WTC11 (cell line): ENCODE results near the gene KAT2B. TPM values are rescaled to one million over a fixed set of nuclear protein-coding genes. Genes with fewer than 3 reads are reported as not detected.
A peak's percentile ranks its signal among the peaks of the same experiment; 100 is the strongest.

Experiments used
- ATAC-seq: fragments of 200-7000 bp; cut with Tn5 transposase; 2 replicates; pipeline ENCODE4 v1.10.0; 2021; ENCODE audit warnings: mild to moderate bottlenecking, moderate library complexity
- CTCF ChIA-PET: fragments of 300-600 bp; sonication (Branson Sonifier 250); formaldehyde crosslinking; loops from one replicate; lab custom pipeline; 2021; ENCODE audit warnings: antibody characterized with exemption; lab: Charles Lee
- POLR2A ChIA-PET: fragments of 350-600 bp; sonication (Branson Sonifier 250); formaldehyde crosslinking; loops from one replicate; lab custom pipeline; 2021; ENCODE audit warnings: antibody characterized with exemption; lab: Charles Lee
- DNase-seq: peaks from one replicate; pipeline ENCODE4 v3.0.0; 2021; ENCODE audit warnings: low spot score
- H3K27ac Mint-ChIP-seq: 2 replicates; pipeline ENCODE4 v1.8.0; 2021; ENCODE audit warnings: mixed read lengths
- H3K27me3 Mint-ChIP-seq: 2 replicates; pipeline ENCODE4 v1.8.0; 2021; ENCODE audit warnings: low read depth, mild to moderate bottlenecking, moderate library complexity, mixed read lengths
- H3K36me3 Mint-ChIP-seq: 2 replicates; pipeline ENCODE4 v1.8.0; 2021; ENCODE audit warnings: mixed read lengths
- H3K4me1 Mint-ChIP-seq: 2 replicates; pipeline ENCODE4 v1.8.0; 2022; ENCODE audit warnings: mixed read lengths
- H3K4me3 Mint-ChIP-seq: 2 replicates; pipeline ENCODE4 v1.8.0; 2021; ENCODE audit warnings: mild to moderate bottlenecking, moderate library complexity, mixed read lengths
- H3K9me3 Mint-ChIP-seq: 2 replicates; pipeline ENCODE4 v1.8.0; 2021; ENCODE audit warnings: mixed read lengths
- ATF1 ChIP-seq: sonication (generic); formaldehyde crosslinking; IDR thresholded peaks from 2 replicates; pipeline ENCODE4 v1.8.1; 2023; ENCODE audit warnings: mild to moderate bottlenecking, moderate library complexity, missing genetic modification reagents
- CREM ChIP-seq: sonication (generic); formaldehyde crosslinking; IDR thresholded peaks from 2 replicates; pipeline ENCODE4 v1.8.1; 2022; ENCODE audit warnings: mild to moderate bottlenecking, missing genetic modification reagents, moderate library complexity
- ELF4 ChIP-seq: sonication (generic); formaldehyde crosslinking; IDR thresholded peaks from 2 replicates; pipeline ENCODE4 v1.8.1; 2022; ENCODE audit warnings: low read depth, mild to moderate bottlenecking, moderate library complexity, missing genetic modification reagents
- ERG ChIP-seq: fragments of 250-450 bp; sonication (Bioruptor Pico); IDR thresholded peaks from 2 replicates; pipeline ENCODE4 v1.8.0; 2021; ENCODE audit warnings: mild to moderate bottlenecking
- FOXP1 ChIP-seq: sonication (generic); formaldehyde crosslinking; IDR thresholded peaks from 2 replicates; pipeline ENCODE4 v1.8.0; 2022; ENCODE audit warnings: missing genetic modification reagents, mild to moderate bottlenecking, moderate library complexity, borderline replicate concordance
- FOXP4 ChIP-seq: sonication (generic); formaldehyde crosslinking; IDR thresholded peaks from 2 replicates; pipeline ENCODE4 v1.8.0; 2022; ENCODE audit warnings: mild to moderate bottlenecking, missing genetic modification reagents
- HMGA2 ChIP-seq: fragments of 250-450 bp; sonication (Bioruptor Pico); IDR thresholded peaks from 2 replicates; pipeline ENCODE4 v1.4.0; 2021; ENCODE audit warnings: mild to moderate bottlenecking, moderate library complexity
- JAZF1 ChIP-seq: fragments of 250-450 bp; sonication (Bioruptor Pico); IDR thresholded peaks from 2 replicates; pipeline ENCODE4 v1.9.0; 2021; ENCODE audit warnings: moderate library complexity, mild to moderate bottlenecking, inconsistent platforms
- PRDM15 ChIP-seq: sonication (generic); formaldehyde crosslinking; IDR thresholded peaks from 2 replicates; pipeline ENCODE4 v1.8.0; 2022; ENCODE audit warnings: missing genetic modification reagents
- SP1 ChIP-seq: sonication (generic); formaldehyde crosslinking; conservative IDR thresholded peaks from 2 replicates; pipeline ENCODE4 v1.8.1; 2022; ENCODE audit warnings: missing genetic modification reagents
- TEAD1 ChIP-seq: sonication (generic); formaldehyde crosslinking; IDR thresholded peaks from 2 replicates; pipeline ENCODE4 v1.8.0; 2022; ENCODE audit warnings: mild to moderate bottlenecking, missing genetic modification reagents
- TEAD4 ChIP-seq: sonication (generic); formaldehyde crosslinking; IDR thresholded peaks from 2 replicates; pipeline ENCODE4 v1.8.0; 2022; ENCODE audit warnings: mild to moderate bottlenecking, missing genetic modification reagents
- TP53 ChIP-seq: sonication (generic); formaldehyde crosslinking; IDR thresholded peaks from 2 replicates; pipeline ENCODE4 v1.8.1; 2023; ENCODE audit warnings: mild to moderate bottlenecking, missing genetic modification reagents
- USF2 ChIP-seq: sonication (generic); formaldehyde crosslinking; IDR thresholded peaks from 2 replicates; pipeline ENCODE4 v1.8.1; 2023; ENCODE audit warnings: mild to moderate bottlenecking, missing genetic modification reagents, moderate library complexity
- ZNF219 ChIP-seq: sonication (generic); formaldehyde crosslinking; IDR thresholded peaks from 2 replicates; pipeline ENCODE4 v1.8.0; 2023; ENCODE audit warnings: missing genetic modification reagents, mild to moderate bottlenecking, borderline replicate concordance
- ZNF232 ChIP-seq: sonication (generic); formaldehyde crosslinking; IDR thresholded peaks from 2 replicates; pipeline ENCODE4 v1.8.0; 2022; ENCODE audit warnings: mild to moderate bottlenecking, missing genetic modification reagents
- ZNF263 ChIP-seq: sonication (generic); formaldehyde crosslinking; IDR thresholded peaks from 2 replicates; pipeline ENCODE4 v1.8.1; 2022; ENCODE audit warnings: low read depth, mild to moderate bottlenecking, moderate library complexity, missing genetic modification reagents
- ZNF416 ChIP-seq: fragments of 250-450 bp; sonication (Bioruptor Pico); IDR thresholded peaks from 2 replicates; pipeline ENCODE4 v1.9.0; 2021; ENCODE audit warnings: mild to moderate bottlenecking, inconsistent platforms
- ZNF423 ChIP-seq: fragments of 250-450 bp; sonication (Bioruptor Pico); IDR thresholded peaks from 2 replicates; pipeline ENCODE4 v2.1.2; 2022; ENCODE audit warnings: mild to moderate bottlenecking, moderate library complexity
- total RNA-seq: library from RNA; stranded (reverse); gene quantifications from 3 replicates; pipeline ENCODE4 v1.2.3, GENCODE V29; 2021
- TF ChIP-seq, protein P1 (sequence below): sonication (generic); formaldehyde crosslinking; IDR thresholded peaks from 2 replicates; pipeline ENCODE4 v1.8.0; 2023; ENCODE audit warnings: mild to moderate bottlenecking, missing genetic modification reagents
- TF ChIP-seq, protein P2 (sequence below): sonication (generic); formaldehyde crosslinking; IDR thresholded peaks from 2 replicates; pipeline ENCODE4 v1.8.1; 2022; ENCODE audit warnings: mild to moderate bottlenecking, moderate library complexity, missing genetic modification reagents
- TF ChIP-seq, protein P3 (sequence below): sonication (generic); formaldehyde crosslinking; IDR thresholded peaks from 2 replicates; pipeline ENCODE4 v1.8.0; 2022; ENCODE audit warnings: mild to moderate bottlenecking, missing genetic modification reagents

Gene KAT2B
- total RNA-seq, 1 experiment from 2014 or later = 2.7 TPM

- Mint-ChIP-seq H3K9me3 (no peaks in the 10 kb centered on the region), H3K36me3 (no peaks in the 10 kb centered on the region), H3K27me3 (peaks cover 14% of the 10 kb centered on the region), H3K27ac (no peak overlapping the region), H3K4me3 (no peak overlapping the region), H3K4me1 (peaks cover 46% of the 10 kb centered on the region)
- DNase-seq (no peak), ATAC-seq (no peak)
- TF ChIP-seq, protein P1, sequence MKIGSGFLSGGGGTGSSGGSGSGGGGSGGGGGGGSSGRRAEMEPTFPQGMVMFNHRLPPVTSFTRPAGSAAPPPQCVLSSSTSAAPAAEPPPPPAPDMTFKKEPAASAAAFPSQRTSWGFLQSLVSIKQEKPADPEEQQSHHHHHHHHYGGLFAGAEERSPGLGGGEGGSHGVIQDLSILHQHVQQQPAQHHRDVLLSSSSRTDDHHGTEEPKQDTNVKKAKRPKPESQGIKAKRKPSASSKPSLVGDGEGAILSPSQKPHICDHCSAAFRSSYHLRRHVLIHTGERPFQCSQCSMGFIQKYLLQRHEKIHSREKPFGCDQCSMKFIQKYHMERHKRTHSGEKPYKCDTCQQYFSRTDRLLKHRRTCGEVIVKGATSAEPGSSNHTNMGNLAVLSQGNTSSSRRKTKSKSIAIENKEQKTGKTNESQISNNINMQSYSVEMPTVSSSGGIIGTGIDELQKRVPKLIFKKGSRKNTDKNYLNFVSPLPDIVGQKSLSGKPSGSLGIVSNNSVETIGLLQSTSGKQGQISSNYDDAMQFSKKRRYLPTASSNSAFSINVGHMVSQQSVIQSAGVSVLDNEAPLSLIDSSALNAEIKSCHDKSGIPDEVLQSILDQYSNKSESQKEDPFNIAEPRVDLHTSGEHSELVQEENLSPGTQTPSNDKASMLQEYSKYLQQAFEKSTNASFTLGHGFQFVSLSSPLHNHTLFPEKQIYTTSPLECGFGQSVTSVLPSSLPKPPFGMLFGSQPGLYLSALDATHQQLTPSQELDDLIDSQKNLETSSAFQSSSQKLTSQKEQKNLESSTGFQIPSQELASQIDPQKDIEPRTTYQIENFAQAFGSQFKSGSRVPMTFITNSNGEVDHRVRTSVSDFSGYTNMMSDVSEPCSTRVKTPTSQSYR (CRISPR knock-in tag) = no peak
- TF ChIP-seq ZNF263 (no peak), ELF4 (CRISPR knock-in tag) (no peak), ZNF219 (CRISPR knock-in tag) (no peak), CREM (no peak), TEAD1 (CRISPR knock-in tag) (no peak), FOXP1 (CRISPR knock-in tag) (no peak), SP1 (CRISPR knock-in tag) (no peak), ERG (CRISPR knock-in tag) (no peak), TP53 (CRISPR knock-in tag) (no peak), PRDM15 (CRISPR knock-in tag) (no peak), HMGA2 (CRISPR knock-in tag) (no peak)
- TF ChIP-seq, protein P2, sequence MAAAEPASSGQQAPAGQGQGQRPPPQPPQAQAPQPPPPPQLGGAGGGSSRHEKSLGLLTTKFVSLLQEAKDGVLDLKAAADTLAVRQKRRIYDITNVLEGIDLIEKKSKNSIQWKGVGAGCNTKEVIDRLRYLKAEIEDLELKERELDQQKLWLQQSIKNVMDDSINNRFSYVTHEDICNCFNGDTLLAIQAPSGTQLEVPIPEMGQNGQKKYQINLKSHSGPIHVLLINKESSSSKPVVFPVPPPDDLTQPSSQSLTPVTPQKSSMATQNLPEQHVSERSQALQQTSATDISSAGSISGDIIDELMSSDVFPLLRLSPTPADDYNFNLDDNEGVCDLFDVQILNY (CRISPR knock-in tag) = no peak
- CTCF ChIA-PET = interaction anchor here (1.2 kb wide), 1 partner anchor 34 kb away, joined by 3 read pairs; no protein-coding TSS in a partner anchor
- POLR2A ChIA-PET = interaction anchor here (0.7 kb wide), 1 partner anchor 89 kb away, joined by 3 read pairs; no protein-coding TSS in a partner anchor
Measured at GRCh38 chr3:20075197-20075596, 35.0 kb downstream of the KAT2B start.

DNA sequence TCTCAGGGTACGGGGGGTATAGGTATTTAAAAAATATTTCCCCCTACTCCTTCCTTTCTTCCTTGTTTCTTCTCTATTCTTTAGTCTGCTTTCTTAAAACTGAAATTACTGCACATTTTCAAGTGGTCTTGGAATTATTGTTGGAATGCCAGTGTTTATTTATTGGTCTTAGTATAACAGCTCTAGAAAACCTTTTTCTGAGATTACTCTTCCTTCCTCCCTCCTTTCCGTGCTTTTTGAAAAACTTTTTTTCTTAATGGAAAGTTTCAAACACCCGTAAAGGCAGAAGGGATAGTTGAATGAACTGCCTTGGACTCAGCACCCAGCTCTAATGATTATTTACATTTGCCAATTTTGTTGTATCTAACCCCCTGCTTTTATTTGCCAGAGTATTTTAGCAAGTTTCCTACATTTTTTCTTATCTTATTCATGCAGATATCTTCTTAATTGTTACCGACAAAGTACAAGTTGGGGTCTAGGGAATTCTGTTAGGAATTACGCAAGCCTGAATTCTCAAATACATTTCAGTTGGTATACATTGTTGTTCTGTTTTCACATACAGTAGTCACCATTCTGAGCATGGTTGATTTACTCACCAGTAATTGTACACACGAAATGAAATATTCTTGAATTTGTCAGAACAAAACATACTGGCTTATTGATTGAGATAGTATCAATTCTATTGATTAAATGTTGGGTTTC is 36.2 kb downstream of the KAT2B start:
- Mint-ChIP-seq H3K4me3 (no peak overlapping the region), H3K36me3 (no peaks in the 10 kb centered on the region), H3K9me3 (no peaks in the 10 kb centered on the region), H3K4me1 (peaks cover 46% of the 10 kb centered on the region), H3K27me3 (peaks cover 6% of the 10 kb centered on the region), H3K27ac (peak overlapping the region; percentile 36; the same call in 1 of the 2 replicates)
- ATAC-seq = no peak
- POLR2A ChIA-PET = no interaction called here
- CTCF ChIA-PET = no interaction called here
- DNase-seq = no peak
- TF ChIP-seq ATF1 (CRISPR knock-in tag) = no peak
- no peak for TF ChIP-seq JAZF1 (CRISPR knock-in tag)
- no peak for TF ChIP-seq ZNF423 (CRISPR knock-in tag)
- no peak for TF ChIP-seq ERG (CRISPR knock-in tag)
- TF ChIP-seq TEAD4 (CRISPR knock-in tag) = no peak
- no peak for TF ChIP-seq FOXP4
- no peak for TF ChIP-seq CREM
- TF ChIP-seq USF2 (CRISPR knock-in tag) = no peak
- TF ChIP-seq, protein P3, sequence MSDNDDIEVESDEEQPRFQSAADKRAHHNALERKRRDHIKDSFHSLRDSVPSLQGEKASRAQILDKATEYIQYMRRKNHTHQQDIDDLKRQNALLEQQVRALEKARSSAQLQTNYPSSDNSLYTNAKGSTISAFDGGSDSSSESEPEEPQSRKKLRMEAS (CRISPR knock-in tag) = no peak
- TF ChIP-seq ZNF232 (CRISPR knock-in tag) = no peak
- no peak for TF ChIP-seq ZNF416 (CRISPR knock-in tag)
- TF ChIP-seq HMGA2 (CRISPR knock-in tag) = no peak
